Transverse colon (tissue), 4 donors: ENCODE data around the gene TDP2.

ENCODE experiments used
- EP300 ChIP-seq: sonication (generic); formaldehyde crosslinking; IDR thresholded peaks from one replicate; pipeline ENCODE4 v1.6.1; 2017; ENCODE audit warnings: antibody characterized with exemption, low read depth
- POLR2A ChIP-seq: fragments of 450-650 bp; IDR thresholded peaks from one replicate; pipeline ENCODE4 v1.6.1; 2016; ENCODE audit warnings: antibody characterized with exemption, mild to moderate bottlenecking, moderate library complexity
- POLR2AphosphoS5 ChIP-seq, 3 donors: sonication (generic); formaldehyde crosslinking; IDR thresholded peaks; one replicate each; pipeline ENCODE4 v1.6.1; 2016; ENCODE audit warnings: antibody characterized with exemption in 3 of 3
- TF ChIP-seq, protein P1 (sequence below), 5 experiments: fragments of 200-600 bp in 3 of 5; fragments of 450-650 bp in 2 of 5; sonication (generic) in 3 of 5; IDR thresholded peaks; 1 replicate in 2 of 5; 2 replicates in 3 of 5; pipeline ENCODE4 v1.5.1; 2016 to 2017; ENCODE audit warnings: antibody characterized with exemption in 5 of 5, inconsistent platforms in 3 of 5, mild to moderate bottlenecking in 2 of 5, moderate library complexity in 1 of 5

DNA sequence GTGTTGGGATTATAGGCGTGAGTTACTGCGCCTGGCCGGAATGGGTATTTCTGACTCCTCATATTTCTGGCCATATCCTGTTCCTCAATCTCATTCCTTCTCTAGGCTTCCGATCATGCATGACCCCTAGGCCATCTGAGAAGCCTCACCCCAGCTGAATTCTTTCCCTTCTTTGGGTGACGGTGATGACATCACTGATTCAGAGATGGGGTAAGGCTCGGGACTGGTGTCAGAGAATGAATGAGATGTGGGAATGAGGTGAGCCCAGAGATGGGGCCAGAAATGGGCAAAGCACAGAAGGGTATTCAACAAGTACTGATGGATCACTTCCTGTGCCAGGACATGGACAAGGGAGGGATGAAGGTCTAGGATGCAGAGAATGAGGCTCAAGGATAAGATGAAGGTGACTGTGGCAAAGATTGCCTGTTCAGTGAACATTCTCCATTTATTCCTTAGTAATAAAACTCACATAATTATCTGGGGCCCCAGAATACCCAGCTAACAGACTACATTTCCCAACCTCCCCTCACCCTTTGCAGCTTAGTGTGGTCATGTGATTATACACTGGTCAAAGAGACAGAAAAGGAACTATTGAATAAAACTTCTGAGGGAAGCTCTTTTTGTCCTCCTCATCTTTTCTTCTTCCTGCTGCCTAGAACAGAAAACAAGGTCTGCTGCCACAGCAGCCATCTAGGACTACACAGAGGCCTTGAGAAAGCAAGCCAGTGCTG is 60.3 kb downstream of the TDP2 start:
- TF ChIP-seq, protein P1, sequence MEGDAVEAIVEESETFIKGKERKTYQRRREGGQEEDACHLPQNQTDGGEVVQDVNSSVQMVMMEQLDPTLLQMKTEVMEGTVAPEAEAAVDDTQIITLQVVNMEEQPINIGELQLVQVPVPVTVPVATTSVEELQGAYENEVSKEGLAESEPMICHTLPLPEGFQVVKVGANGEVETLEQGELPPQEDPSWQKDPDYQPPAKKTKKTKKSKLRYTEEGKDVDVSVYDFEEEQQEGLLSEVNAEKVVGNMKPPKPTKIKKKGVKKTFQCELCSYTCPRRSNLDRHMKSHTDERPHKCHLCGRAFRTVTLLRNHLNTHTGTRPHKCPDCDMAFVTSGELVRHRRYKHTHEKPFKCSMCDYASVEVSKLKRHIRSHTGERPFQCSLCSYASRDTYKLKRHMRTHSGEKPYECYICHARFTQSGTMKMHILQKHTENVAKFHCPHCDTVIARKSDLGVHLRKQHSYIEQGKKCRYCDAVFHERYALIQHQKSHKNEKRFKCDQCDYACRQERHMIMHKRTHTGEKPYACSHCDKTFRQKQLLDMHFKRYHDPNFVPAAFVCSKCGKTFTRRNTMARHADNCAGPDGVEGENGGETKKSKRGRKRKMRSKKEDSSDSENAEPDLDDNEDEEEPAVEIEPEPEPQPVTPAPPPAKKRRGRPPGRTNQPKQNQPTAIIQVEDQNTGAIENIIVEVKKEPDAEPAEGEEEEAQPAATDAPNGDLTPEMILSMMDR (IDR thresholded peaks at IDR 0.05), result no peak
- no peak for TF ChIP-seq EP300
- no peak for TF ChIP-seq POLR2AphosphoS5 (IDR thresholded peaks at IDR 0.05)
- TF ChIP-seq POLR2A, result no peak
